ENCODE results near the gene CDH23. TPM values are rescaled to one million over a fixed set of nuclear protein-coding genes. Genes with fewer than 3 reads are reported as not detected.
A peak's percentile ranks its signal among the peaks of the same experiment; 100 is the strongest.

Gene CDH23
- total RNA-seq, 3 donors from 2014 or later: 1.8 to 3.6 (median 3.0) TPM

DNA sequence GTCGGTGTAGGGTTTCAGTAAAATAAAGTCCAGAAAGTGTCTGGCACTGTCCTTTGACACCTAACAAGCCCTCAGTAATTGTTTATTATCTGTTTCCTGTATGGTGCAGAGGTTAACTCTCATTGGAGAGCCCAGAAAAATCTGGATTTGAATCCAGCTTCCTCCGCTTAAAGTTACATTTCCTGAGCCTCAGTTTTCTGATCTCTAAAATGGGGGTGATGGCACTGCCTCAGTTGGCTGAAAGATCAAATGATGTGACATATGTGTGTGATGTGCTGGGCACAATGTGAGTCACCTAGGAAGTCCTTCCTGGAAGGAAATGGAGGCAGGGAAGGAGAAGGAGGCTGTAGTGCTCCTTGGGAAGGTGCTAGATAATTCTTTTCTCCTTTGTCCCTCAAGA lies 14.7 kb upstream of the CDH23 start:
- no peak for ATAC-seq
- H3K4me1 ChIP-seq (ENCODE audit: low read depth): peaks cover 5% of the 10 kb centered on the region
- no peak overlapping the region for H3K4me3 ChIP-seq
- H3K36me3 ChIP-seq (ENCODE audit: low read depth): no peaks in the 10 kb centered on the region
- TF ChIP-seq, protein P1, sequence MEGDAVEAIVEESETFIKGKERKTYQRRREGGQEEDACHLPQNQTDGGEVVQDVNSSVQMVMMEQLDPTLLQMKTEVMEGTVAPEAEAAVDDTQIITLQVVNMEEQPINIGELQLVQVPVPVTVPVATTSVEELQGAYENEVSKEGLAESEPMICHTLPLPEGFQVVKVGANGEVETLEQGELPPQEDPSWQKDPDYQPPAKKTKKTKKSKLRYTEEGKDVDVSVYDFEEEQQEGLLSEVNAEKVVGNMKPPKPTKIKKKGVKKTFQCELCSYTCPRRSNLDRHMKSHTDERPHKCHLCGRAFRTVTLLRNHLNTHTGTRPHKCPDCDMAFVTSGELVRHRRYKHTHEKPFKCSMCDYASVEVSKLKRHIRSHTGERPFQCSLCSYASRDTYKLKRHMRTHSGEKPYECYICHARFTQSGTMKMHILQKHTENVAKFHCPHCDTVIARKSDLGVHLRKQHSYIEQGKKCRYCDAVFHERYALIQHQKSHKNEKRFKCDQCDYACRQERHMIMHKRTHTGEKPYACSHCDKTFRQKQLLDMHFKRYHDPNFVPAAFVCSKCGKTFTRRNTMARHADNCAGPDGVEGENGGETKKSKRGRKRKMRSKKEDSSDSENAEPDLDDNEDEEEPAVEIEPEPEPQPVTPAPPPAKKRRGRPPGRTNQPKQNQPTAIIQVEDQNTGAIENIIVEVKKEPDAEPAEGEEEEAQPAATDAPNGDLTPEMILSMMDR (IDR thresholded peaks at IDR 0.05): no peak
- intact Hi-C loops (cut with DNase I, micrococcal nuclease): loop anchor here (10.0 kb wide), 3 partner anchors 313 to 433 kb away; no protein-coding TSS in a partner anchor
- DNase-seq: no peak
- no peaks in the 10 kb centered on the region for H3K9me3 ChIP-seq

DNA sequence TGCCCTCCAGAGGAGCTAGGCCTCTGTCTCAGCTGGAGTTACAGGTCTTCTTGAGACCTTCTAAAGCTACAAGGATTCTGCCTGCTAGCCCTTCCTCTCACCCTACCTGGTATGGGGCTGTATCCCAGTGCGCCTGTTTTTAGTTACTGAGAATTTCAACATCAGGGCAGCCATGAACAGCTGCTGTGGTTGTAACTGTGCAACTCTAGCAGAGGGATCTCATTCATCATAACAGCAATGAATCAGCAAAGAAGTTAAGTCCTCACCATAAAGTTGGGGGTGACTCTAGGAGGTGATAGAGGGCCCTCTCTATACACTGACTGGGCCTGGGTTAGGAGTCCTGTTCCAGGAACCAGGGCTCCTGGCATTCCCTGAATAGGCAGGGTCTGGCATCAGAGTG lies 14.0 kb upstream of the CDH23 start:
- no peak for ATAC-seq
- intact Hi-C loops (cut with DNase I, micrococcal nuclease): loop anchor here (10.0 kb wide), 3 partner anchors 312 to 432 kb away; no protein-coding TSS in a partner anchor
- H3K4me1 ChIP-seq (ENCODE audit: low read depth): peaks cover 5% of the 10 kb centered on the region

DNA sequence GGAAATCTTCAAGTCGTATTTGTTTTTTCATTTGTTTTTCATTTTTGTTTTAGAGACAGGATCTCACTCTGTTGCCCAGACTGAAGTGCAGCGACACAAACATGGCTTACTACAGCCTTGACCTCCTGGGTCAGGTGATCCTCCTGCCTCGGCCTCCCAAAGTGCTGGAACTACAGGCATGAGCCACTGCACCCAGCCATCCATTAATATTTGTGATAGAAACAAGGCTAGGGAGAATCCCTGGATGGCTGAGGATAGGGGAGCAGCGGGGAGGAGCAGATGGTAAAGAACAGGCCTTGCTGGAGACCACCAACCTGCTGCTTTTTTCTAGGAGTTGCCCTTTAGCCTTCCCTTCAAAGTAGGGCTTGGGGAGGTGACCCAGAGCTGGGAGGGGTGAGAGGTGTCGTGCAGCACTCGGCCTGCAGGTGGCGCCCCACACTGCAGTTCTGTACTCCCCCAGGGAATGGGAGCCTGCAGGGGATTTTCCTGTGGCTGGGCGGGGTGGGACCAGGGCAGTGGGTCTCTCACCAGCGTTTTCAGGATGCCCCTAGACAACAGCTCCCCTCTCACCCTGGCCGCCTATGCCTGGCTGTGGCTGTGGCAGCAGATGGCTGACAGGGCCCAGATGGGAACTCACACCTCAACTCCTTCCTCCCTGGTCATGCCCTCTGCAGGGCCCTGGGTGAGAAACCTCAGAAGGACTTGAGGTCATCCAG lies 12.6 kb upstream of the CDH23 start:
- H3K9me3 ChIP-seq: no peaks in the 10 kb centered on the region
- no peaks in the 10 kb centered on the region for H3K4me1 ChIP-seq (ENCODE audit: low read depth)
- DNase-seq (peak; percentile 75 to 88 (median 84)), ATAC-seq (peak; percentile 94)
- no peak overlapping the region for H3K4me3 ChIP-seq
- TF ChIP-seq, protein P1 (IDR thresholded peaks at IDR 0.05): peak; percentile 91
- no peaks in the 10 kb centered on the region for H3K36me3 ChIP-seq (ENCODE audit: low read depth)
- intact Hi-C loops (cut with DNase I, micrococcal nuclease): loop anchor here (10.0 kb wide), 3 partner anchors 311 to 431 kb away; no protein-coding TSS in a partner anchor

More for the DNA sequence above, 14.0 kb upstream of the CDH23 start:
- TF ChIP-seq, protein P1 (IDR thresholded peaks at IDR 0.05): no peak
- DNase-seq: no peak
- no peaks in the 10 kb centered on the region for H3K36me3 ChIP-seq (ENCODE audit: low read depth)
- H3K9me3 ChIP-seq: no peaks in the 10 kb centered on the region
- H3K4me3 ChIP-seq: no peak overlapping the region

DNA sequence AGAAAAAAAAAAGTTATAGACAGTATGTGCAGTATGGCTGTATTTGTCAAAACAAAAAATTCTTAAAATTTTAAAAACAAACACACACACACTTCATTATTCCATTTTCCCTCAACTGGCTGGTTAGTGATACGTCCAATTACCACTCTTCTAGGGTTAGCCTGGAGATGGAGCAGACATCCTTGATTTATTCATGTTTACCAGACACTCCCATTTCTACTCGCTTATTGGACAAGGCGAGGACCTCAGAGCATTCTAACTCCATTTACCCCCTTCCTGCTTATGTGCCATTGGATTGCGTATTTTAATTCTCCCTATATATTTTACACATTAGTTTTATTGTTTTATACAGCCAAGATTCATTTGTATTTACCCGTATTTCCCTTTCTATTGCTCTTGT lies 8.5 kb upstream of the CDH23 start:
- no peak overlapping the region for H3K4me3 ChIP-seq
- no peaks in the 10 kb centered on the region for H3K4me1 ChIP-seq (ENCODE audit: low read depth)
- DNase-seq (no peak), ATAC-seq (no peak)
- TF ChIP-seq, protein P1 (IDR thresholded peaks at IDR 0.05): no peak
- H3K9me3 ChIP-seq: no peaks in the 10 kb centered on the region
- H3K36me3 ChIP-seq (ENCODE audit: low read depth): no peaks in the 10 kb centered on the region
- intact Hi-C loops (cut with DNase I, micrococcal nuclease): loop anchor here (10.0 kb wide), 3 partner anchors 307 to 427 kb away; no protein-coding TSS in a partner anchor

DNA sequence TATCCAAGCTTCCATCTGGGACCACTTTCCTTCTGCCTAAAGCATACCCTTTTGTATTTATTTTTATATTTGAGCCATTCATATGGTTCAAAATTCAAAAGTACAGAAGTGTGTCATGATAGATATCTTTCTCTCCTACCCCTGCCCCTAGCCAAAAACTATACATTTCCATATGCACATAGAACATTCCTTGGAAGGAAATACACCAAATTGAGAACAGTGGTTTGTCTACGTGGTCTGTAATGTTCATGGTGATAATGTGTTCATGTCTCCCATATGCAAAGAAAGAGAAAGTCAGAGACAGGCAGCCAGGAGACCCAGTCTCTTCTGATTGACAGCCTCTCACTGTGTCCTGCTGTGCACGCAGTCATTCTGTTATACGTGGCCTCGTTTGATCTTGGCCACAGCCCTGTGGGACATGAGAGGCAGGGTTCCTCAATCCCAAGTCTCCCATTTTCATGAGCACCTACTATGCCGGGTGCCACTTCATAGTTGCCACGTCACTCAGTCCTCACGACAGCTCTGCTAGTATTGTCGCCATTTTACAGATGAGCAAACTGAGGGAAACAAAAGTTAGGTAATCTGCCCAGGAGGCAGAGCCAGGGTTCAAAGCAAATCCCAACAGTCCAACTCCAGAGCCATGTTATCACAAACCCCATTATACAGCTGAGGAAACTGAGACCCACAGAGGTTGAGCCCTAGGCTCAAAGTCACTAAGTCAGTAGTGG lies 8.0 kb upstream of the CDH23 start:
- no peaks in the 10 kb centered on the region for H3K36me3 ChIP-seq (ENCODE audit: low read depth)
- intact Hi-C loops (cut with DNase I, micrococcal nuclease): loop anchor here (10.0 kb wide), 3 partner anchors 306 to 426 kb away; no protein-coding TSS in a partner anchor
- H3K4me3 ChIP-seq: no peak overlapping the region
- no peaks in the 10 kb centered on the region for H3K4me1 ChIP-seq (ENCODE audit: low read depth)
- DNase-seq (no peak), ATAC-seq (no peak)
- no peaks in the 10 kb centered on the region for H3K9me3 ChIP-seq
- TF ChIP-seq, protein P1 (IDR thresholded peaks at IDR 0.05): no peak
